Femur (tissue), 1 donor: ENCODE measurements around the gene CCNI2.

Experiments used
- DNase-seq: peaks from one replicate; pipeline ENCODE4 v3.0.0-alpha.2; 2017

The CCNI2 gene

DNA sequence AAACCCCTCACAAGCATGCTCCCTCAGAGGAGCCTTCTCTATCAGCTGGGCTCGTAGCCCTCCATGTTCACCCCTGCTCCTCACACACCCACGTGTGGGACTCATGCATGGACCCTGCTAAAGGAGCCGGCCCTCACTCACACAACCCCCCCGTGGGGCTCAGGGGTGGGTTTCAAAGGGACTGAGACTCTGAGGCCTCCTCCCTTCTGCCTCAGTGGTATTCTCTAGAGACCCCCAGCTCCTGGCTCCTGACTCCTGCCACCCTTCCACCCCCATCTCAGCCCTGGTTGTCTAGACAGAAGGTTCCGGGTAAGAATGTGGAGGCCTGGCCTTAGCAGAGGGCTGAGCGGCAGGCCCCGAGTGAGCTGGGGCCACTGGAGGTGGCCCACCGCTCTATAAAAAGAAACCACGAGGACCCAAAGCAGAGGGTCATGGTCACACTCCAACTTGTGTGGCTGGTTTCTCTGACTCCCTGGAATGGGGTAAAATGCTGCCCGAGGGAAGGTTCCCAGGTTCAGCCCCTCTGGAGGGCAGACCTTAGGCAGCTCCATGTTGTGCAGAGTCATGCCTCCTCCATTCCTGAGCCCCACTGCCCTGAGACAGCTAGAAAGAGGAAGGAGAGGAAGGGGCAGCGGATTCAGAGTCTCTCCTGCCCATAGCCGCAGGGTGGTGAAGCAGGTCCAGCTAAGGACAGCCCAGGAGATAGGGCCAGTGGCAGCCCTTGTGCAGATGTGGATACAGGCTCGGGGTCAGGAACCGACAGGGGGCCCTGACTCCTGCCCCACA lies 19.0 kb downstream of the CCNI2 start:
- no peak for DNase-seq

- no peak for DNase-seq
Measured at GRCh38 chr5:132766806-132767055, 19.5 kb downstream of the CCNI2 start.

- no peak for DNase-seq
Measured at GRCh38 chr5:132767150-132767549, 19.9 kb downstream of the CCNI2 start.

GRCh38 chr5:132768485-132768868 lies 21.3 kb downstream of the CCNI2 start:
- DNase-seq = no peak

- no peak for DNase-seq
Measured at GRCh38 chr5:132770476-132771159, 23.4 kb downstream of the CCNI2 start.

- DNase-seq = no peak
Measured at GRCh38 chr5:132771503-132771998, 24.3 kb downstream of the CCNI2 start.

GRCh38 chr5:132772291-132773070 lies 25.3 kb downstream of the CCNI2 start:
- no peak for DNase-seq

- DNase-seq = no peak
Measured at GRCh38 chr5:132773114-132773513, 25.9 kb downstream of the CCNI2 start.

DNA sequence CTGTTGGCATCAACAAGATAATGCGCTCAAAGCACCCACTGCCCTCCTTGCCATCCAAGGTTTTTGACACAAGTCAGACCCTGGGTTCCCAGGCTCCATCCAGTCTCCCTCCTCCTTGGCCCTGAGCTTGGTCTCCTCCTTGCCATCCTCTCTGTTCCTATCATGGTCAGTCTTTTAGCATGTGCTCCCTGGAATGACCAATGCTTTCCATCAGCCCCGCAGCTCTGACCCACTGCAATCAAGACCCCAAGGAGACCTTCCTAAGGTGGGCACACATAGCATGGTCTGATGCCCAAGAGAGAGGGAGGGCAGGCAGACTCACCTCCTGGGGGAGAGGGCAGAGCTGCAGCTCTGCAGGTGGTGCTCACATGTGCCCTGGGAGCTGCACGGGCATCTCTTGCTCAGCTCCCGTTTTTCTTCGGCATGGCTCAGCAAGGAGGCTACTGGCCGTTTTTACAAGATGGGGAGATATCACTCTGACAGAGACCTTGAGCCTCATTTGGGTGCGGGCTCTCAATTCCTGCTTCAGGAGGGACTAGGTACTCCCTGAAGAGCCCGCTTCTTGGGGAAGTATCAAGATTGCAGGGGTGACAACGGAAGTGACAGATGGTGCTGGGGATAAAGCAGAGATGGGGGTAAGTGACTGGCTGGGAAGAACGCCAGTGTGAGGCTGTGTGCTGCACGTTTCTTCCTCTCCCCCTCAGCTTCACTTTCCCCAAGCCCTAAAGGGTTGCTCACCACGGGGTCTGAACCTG lies 26.6 kb downstream of the CCNI2 start:
- no peak for DNase-seq

DNA sequence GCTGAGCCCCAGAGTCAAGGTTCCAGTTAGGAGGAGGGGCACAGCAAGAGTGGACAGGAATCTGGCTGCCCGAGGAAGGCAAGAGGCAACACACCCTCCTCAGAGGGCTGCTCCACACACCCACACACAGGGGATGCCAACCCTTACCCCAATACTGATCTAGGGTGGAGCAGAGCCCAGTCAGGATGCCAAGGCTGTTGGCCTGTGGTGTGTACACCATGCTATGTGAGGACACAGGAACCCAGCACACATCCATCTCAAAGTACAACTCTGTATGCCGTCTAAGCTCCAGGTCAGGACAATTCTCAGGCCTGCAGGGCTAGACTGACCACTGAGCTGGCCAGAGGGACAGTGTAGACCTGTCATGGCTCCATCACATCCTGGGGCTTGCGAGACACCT lies 27.2 kb downstream of the CCNI2 start:
- no peak for DNase-seq

DNA sequence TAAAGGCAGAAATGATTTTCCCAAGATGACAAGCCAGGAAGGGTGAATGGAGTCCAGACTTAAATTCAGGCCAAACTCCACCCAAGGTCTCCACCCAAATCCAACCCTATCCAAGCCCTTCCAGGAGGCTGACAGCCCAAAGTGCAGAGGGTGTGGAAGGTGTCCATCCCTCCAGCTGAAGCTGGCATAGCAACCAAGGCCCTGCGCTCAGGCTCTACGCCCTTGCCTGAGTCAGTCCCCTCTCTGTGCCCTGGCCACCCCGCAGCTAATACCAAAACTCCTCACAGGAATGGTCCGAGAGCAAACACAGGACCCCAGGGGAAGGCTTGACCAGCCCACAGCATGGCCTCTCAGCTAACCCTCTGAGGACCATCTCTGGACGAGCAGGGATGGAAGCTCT lies 27.7 kb downstream of the CCNI2 start:
- no peak for DNase-seq

GRCh38 chr5:132775476-132775961 lies 28.3 kb downstream of the CCNI2 start:
- DNase-seq = no peak

GRCh38 chr5:132776131-132776937 lies 29.1 kb downstream of the CCNI2 start:
- DNase-seq = peak; percentile 67

- no peak for DNase-seq
Measured at GRCh38 chr5:132776938-132777208, 29.6 kb downstream of the CCNI2 start.

- peak; percentile 80 for DNase-seq
Measured at GRCh38 chr5:132777209-132778069, 30.2 kb downstream of the CCNI2 start, which contains the start of gene SEPTIN8. Gene SEPTIN8 (minus strand): TSS chr5:132777239. CDS start chr5:132777137, 102 bp downstream.

DNA sequence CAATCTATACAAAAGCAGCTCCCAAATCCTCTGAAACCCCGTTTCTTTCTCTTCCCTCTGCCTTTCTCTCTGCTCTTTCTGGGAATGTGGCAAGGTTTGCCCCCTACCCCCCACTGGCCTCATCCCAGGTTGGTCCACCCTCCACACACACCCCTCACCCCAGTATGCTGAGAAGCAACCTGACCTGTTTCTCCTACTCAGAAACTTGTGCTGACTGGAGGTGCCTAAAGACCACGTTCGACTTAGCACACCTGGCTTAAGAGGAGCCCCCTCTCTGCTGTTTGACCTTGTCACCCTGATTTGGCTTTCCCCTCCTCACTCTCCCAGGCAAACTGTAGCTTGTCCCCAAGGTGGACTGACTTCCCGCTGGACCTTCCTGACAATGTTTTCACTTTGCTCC lies 30.9 kb downstream of the CCNI2 start:
- DNase-seq = no peak

- DNase-seq = no peak
Measured at GRCh38 chr5:132778856-132779255, 31.6 kb downstream of the CCNI2 start.

DNA sequence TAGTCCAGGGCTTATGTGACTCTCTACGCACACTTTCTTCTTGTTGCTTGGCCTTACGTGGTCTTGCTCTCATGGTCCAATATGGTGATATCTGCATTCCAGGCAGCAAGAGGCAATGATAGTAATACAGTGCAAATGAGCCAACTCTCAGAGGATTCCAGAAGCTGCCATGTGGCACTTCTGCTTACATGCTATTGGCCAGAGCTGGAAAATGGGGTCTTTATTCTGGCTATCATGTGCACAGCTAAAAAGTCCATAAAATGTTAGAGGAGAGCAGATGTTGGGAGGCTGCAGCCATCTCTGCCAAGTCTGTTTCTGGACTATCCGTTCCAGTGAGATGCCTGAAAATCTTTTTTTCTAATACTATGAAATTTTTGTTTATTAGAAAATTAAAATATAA lies 32.7 kb downstream of the CCNI2 start:
- no peak for DNase-seq

GRCh38 chr5:132780577-132780976 lies 33.4 kb downstream of the CCNI2 start:
- no peak for DNase-seq

GRCh38 chr5:132781029-132781428 lies 33.8 kb downstream of the CCNI2 start:
- no peak for DNase-seq

- DNase-seq = no peak
Measured at GRCh38 chr5:132782101-132782500, 34.9 kb downstream of the CCNI2 start.
